ENCODE results near the gene GOLGA5. TPM values are rescaled to one million over a fixed set of nuclear protein-coding genes. Genes with fewer than 3 reads are reported as not detected.

Gene GOLGA5
- total and polyA plus RNA-seq, 2 of the 8 experiments (the other 6 are each of a cell fraction or from before 2014, with no cell fraction given): 13.0 to 25.4 TPM

- TF ChIP-seq CBX8 (IDR thresholded peaks at IDR 0.05; ENCODE audit: borderline replicate concordance, low read depth, low read length): no peak
- no peak for TF ChIP-seq NRF1 (IDR thresholded peaks at IDR 0.05; ENCODE audit: low read depth, low read length)
- TF ChIP-seq EZH2 (IDR thresholded peaks at IDR 0.05; ENCODE audit: low read depth, low read length, severe bottlenecking): no peak
These were observed 92.2 kb downstream of the GOLGA5 start (continued) for GRCh38 chr14:92886337-92886736.
